Liver (tissue), 9 donors: ENCODE measurements around the gene KIRREL3. TPM values are rescaled to one million over a fixed set of nuclear protein-coding genes. Genes with fewer than 3 reads are reported as not detected.

Experiments used
- DNase-seq: peaks from one replicate; pipeline ENCODE4 v3.0.0-alpha.2; 2017; ENCODE audit warnings: low spot score
- H3K27ac ChIP-seq, 2 donors: one replicate each; pipeline ENCODE4 v1.7.0; 2013; ENCODE audit warnings: inconsistent platforms in 2 of 2, low read length in 2 of 2, control low read depth in 1 of 2, low read depth in 1 of 2, mild to moderate bottlenecking in 1 of 2
- H3K27me3 ChIP-seq, 4 donors: one replicate each; pipeline versions ENCODE4 v1.6.1 to v1.7.0; 2013; ENCODE audit warnings: low read length in 3 of 4, inconsistent platforms in 1 of 4, mild to moderate bottlenecking in 1 of 4, moderate library complexity in 1 of 4; ENCODE audit not compliant: control insufficient read depth in 4 of 4, insufficient read depth in 4 of 4
- H3K36me3 ChIP-seq, 4 donors: one replicate each; pipeline versions ENCODE4 v1.6.1 to v1.7.0; 2013; ENCODE audit warnings: low read length in 3 of 4, mild to moderate bottlenecking in 3 of 4, low read depth in 1 of 4, moderate library complexity in 1 of 4; ENCODE audit not compliant: control insufficient read depth in 4 of 4, insufficient read depth in 3 of 4
- H3K4me1 ChIP-seq, 4 donors: one replicate each; pipeline versions ENCODE4 v1.6.1 to v1.7.0; 2013; ENCODE audit warnings: low read length in 3 of 4, mild to moderate bottlenecking in 3 of 4, moderate library complexity in 1 of 4; ENCODE audit not compliant: control insufficient read depth in 4 of 4, insufficient read depth in 4 of 4
- H3K4me3 ChIP-seq, 3 donors: one replicate each; pipeline versions ENCODE4 v1.6.1 to v1.7.0; 2013; ENCODE audit warnings: low read length in 3 of 3, control low read depth in 1 of 3, low read depth in 1 of 3, mild to moderate bottlenecking in 1 of 3
- H3K9ac ChIP-seq, 2 donors: one replicate each; pipeline ENCODE4 v1.7.0; 2013; ENCODE audit warnings: low read length in 2 of 2, mild to moderate bottlenecking in 2 of 2, moderate library complexity in 2 of 2, control low read depth in 1 of 2, low read depth in 1 of 2
- H3K9me3 ChIP-seq, 4 donors: one replicate each; pipeline versions ENCODE4 v1.6.1 to v1.7.0; 2013; ENCODE audit warnings: low read length in 3 of 4; ENCODE audit not compliant: control insufficient read depth in 4 of 4
- ATF3 ChIP-seq: IDR thresholded peaks from 2 replicates; pipeline ENCODE4 v1.6.1; 2016; ENCODE audit warnings: antibody characterized with exemption
- CTCF ChIP-seq: fragments of 150-350 bp; IDR thresholded peaks from 2 replicates; pipeline ENCODE4 v1.5.1; 2017; ENCODE audit warnings: improper control_type of control experiment, low read depth, low read length; ENCODE audit not compliant: missing input control
- EGR1 ChIP-seq, 2 donors: IDR thresholded peaks; 2 replicates each; pipeline ENCODE4 v1.6.1; 2016 to 2018; ENCODE audit warnings: antibody characterized with exemption in 2 of 2, low read depth in 2 of 2
- FOXA1 ChIP-seq: IDR thresholded peaks from 2 replicates; pipeline ENCODE4 v1.6.1; 2016; ENCODE audit warnings: antibody characterized with exemption
- HNF4A ChIP-seq, 2 donors: conservative IDR thresholded peaks; 2 replicates each; pipeline ENCODE4 v1.6.1; 2016; ENCODE audit warnings: antibody characterized with exemption in 2 of 2, mild to moderate bottlenecking in 2 of 2
- HNF4G ChIP-seq: IDR thresholded peaks from 2 replicates; pipeline ENCODE4 v1.6.1; 2016; ENCODE audit warnings: antibody characterized with exemption
- MAX ChIP-seq: IDR thresholded peaks from 2 replicates; pipeline ENCODE4 v1.6.1; 2016; ENCODE audit warnings: antibody characterized with exemption
- NR2F2 ChIP-seq: IDR thresholded peaks from 2 replicates; pipeline ENCODE4 v1.6.1; 2016; ENCODE audit warnings: antibody characterized with exemption
- RAD21 ChIP-seq, 2 donors: IDR thresholded peaks; 2 replicates each; pipeline ENCODE4 v1.6.1; 2016; ENCODE audit warnings: antibody characterized with exemption in 2 of 2, mild to moderate bottlenecking in 2 of 2
- REST ChIP-seq: IDR thresholded peaks from 2 replicates; pipeline ENCODE4 v1.6.1; 2016; ENCODE audit warnings: antibody characterized with exemption, mild to moderate bottlenecking
- RXRA ChIP-seq, 2 donors: IDR thresholded peaks; 2 replicates each; pipeline ENCODE4 v1.6.1; 2017 to 2018; ENCODE audit warnings: antibody characterized with exemption in 2 of 2, mild to moderate bottlenecking in 1 of 2
- SP1 ChIP-seq: IDR thresholded peaks from 2 replicates; pipeline ENCODE4 v1.6.1; 2018; ENCODE audit warnings: antibody characterized with exemption, mild to moderate bottlenecking
- TAF1 ChIP-seq: conservative IDR thresholded peaks from 2 replicates; pipeline ENCODE4 v1.6.1; 2016; ENCODE audit warnings: antibody characterized with exemption, mild to moderate bottlenecking
- YY1 ChIP-seq: IDR thresholded peaks from 2 replicates; pipeline ENCODE4 v1.6.1; 2016; ENCODE audit warnings: antibody characterized with exemption, mild to moderate bottlenecking
- ZBTB33 ChIP-seq: IDR thresholded peaks from 2 replicates; pipeline ENCODE4 v1.6.1; 2016; ENCODE audit warnings: antibody characterized with exemption
- WGBS: extraction: QIAGEN DNeasy Blood & Tissue Kit; methylation state at CpG from one replicate; pipeline ENCODE4 v1.1.7; 2013; 5-methylcytosine and 5-hydroxymethylcytosine counted together
- polyA plus RNA-seq, 2 donors: library from polyadenylated mRNA; stranded (reverse) in 1 of 2; unstranded in 1 of 2; fragments of 200-250 nt in 1 of 2; fragments of >200 nt in 1 of 2; fragmentation: Nextera tagmentation in 1 of 2; extraction: Ambion mirVana in 1 of 2; gene quantifications; one replicate each; pipeline versions ENCODE4 v1.2.1 to v1.2.3, GENCODE V29; 2013 to 2015
- total RNA-seq, 2 donors: library from RNA; depleted of rRNA; stranded (reverse); fragments of >200 nt; gene quantifications; one replicate each; pipeline ENCODE4 v1.2.3, GENCODE V29; 2014
- donor health status: healthy.
- donor health status: healthy.
- donor health status: healthy.
- donor health status: healthy.
- donor health status: healthy.

The KIRREL3 gene
- total and polyA plus RNA-seq, 4 donors = 0.03 to 0.29 (median 0.08) TPM; not detected in 1

- Histone ChIP-seq H3K4me3 (no peak overlapping the region), H3K36me3 (no peaks in the 10 kb centered on the region)
- no peak for DNase-seq
Measured at GRCh38 chr11:126583101-126583500, 417.5 kb downstream of the KIRREL3 start.

GRCh38 chr11:126581871-126582648 lies 418.5 kb downstream of the KIRREL3 start:
- no peak overlapping the region for H3K4me3 ChIP-seq
- H3K36me3 ChIP-seq = no peaks in the 10 kb centered on the region
- no peak for TF ChIP-seq NR2F2
- TF ChIP-seq YY1 = no peak
- no peak for TF ChIP-seq HNF4G
- TF ChIP-seq RXRA (IDR thresholded peaks at IDR 0.05) = no peak
- TF ChIP-seq FOXA1 = no peak
- no peak for TF ChIP-seq CTCF
- H3K9ac ChIP-seq = no peak overlapping the region
- H3K4me1 ChIP-seq = no peaks in the 10 kb centered on the region
- no peaks in the 10 kb centered on the region for H3K9me3 ChIP-seq
- DNase-seq = no peak
- peaks cover 0 to 5% (median 0%) of the 10 kb centered on the region in 4 donors for H3K27me3 ChIP-seq
- no peak overlapping the region for H3K27ac ChIP-seq
- WGBS = 82% methylated on average over 11 of the region's 11 CpGs

More at GRCh38 chr11:126583101-126583500, 417.5 kb downstream of the KIRREL3 start:
- H3K4me1 ChIP-seq = no peaks in the 10 kb centered on the region
- no peak for TF ChIP-seq TAF1
- TF ChIP-seq HNF4A (conservative IDR thresholded peaks at IDR 0.05) = no peak
- no peak for TF ChIP-seq NR2F2
- no peak for TF ChIP-seq ZBTB33
- TF ChIP-seq EGR1 (IDR thresholded peaks at IDR 0.05; ENCODE audit: low read depth in 2 of 2) = no peak
- TF ChIP-seq YY1 = no peak
- WGBS = 78% methylated on average over 3 of the region's 3 CpGs
- H3K27ac ChIP-seq = no peak overlapping the region
- no peak overlapping the region for H3K9ac ChIP-seq
- no peaks in the 10 kb centered on the region for H3K9me3 ChIP-seq
- H3K27me3 ChIP-seq = peaks cover 0 to 2% (median 0%) of the 10 kb centered on the region in 4 donors

GRCh38 chr11:126578426-126578825 lies 422.1 kb downstream of the KIRREL3 start:
- DNase-seq = no peak
- Histone ChIP-seq H3K27ac (no peak overlapping the region), H3K4me1 (no peaks in the 10 kb centered on the region), H3K9me3 (no peaks in the 10 kb centered on the region), H3K9ac (no peak overlapping the region), H3K27me3 (peaks cover 0 to 5% (median 0%) of the 10 kb centered on the region in 4 donors), H3K36me3 (no peaks in the 10 kb centered on the region), H3K4me3 (no peak overlapping the region)
- WGBS = 80% methylated on average over 9 of the region's 9 CpGs
- TF ChIP-seq CTCF = no peak
- TF ChIP-seq SP1 = no peak
- TF ChIP-seq NR2F2 = no peak
- no peak for TF ChIP-seq REST
- TF ChIP-seq ATF3 = no peak
- TF ChIP-seq MAX = no peak
- no peak for TF ChIP-seq RAD21 (IDR thresholded peaks at IDR 0.05)
- TF ChIP-seq FOXA1 = no peak
